Measurements from ENCODE around the gene CDC45. TPM values are rescaled to one million over a fixed set of nuclear protein-coding genes. Genes with fewer than 3 reads are reported as not detected.

CDC45 gene
- total and polyA plus RNA-seq, 2 donors from 2014 or later, result 0.32 to 1.1 TPM

GRCh38 chr22:19478045-19478900 is 1.4 kb upstream of the CDC45 start:
- Histone ChIP-seq H3K4me3 (ENCODE audit: low read length in 3 of 3) (peak overlapping the region; percentile 54 to 98 (median 91)), H3K27ac (ENCODE audit: low read depth in 2 of 2, low read length in 2 of 2) (peak overlapping the region; percentile 94 to 98), H3K9ac (ENCODE audit: low read length in 3 of 3) (peak overlapping the region; percentile 49 to 75 (median 72)), H3K27me3 (ENCODE audit: control insufficient read depth, insufficient read depth, low read length) (no peaks in the 10 kb centered on the region), H3K4me1 (ENCODE audit: control insufficient read depth in 2 of 3, insufficient read depth in 2 of 3, low read depth in 1 of 3, low read length in 3 of 3) (peaks cover 0 to 4% (median 4%) of the 10 kb centered on the region in 3 donors), H3K36me3 (ENCODE audit: control insufficient read depth in 2 of 3, insufficient read depth in 3 of 3, low read length in 3 of 3) (peaks cover 0 to 9% (median 4%) of the 10 kb centered on the region in 3 donors), H3K9me3 (ENCODE audit: control insufficient read depth in 2 of 3, insufficient read depth in 1 of 3, low read length in 3 of 3) (no peaks in the 10 kb centered on the region)
- intact Hi-C loops (cut with DNase I), result no loop called here
- DNase-seq (peak in 1 of 5 donors; percentile 10), FAIRE-seq (no peak)
- no peak for TF ChIP-seq CTCF (IDR thresholded peaks at IDR 0.05; ENCODE audit: borderline replicate concordance, extremely low read depth, insufficient read depth)

- Histone ChIP-seq H3K36me3 (ENCODE audit: control insufficient read depth in 2 of 3, insufficient read depth in 3 of 3, low read length in 3 of 3) (peaks cover 0 to 9% (median 3%) of the 10 kb centered on the region in 3 donors), H3K9ac (ENCODE audit: low read length in 3 of 3) (peak within 1 kb of the TSS; percentile 72 to 78 (median 75)), H3K27ac (ENCODE audit: low read depth in 2 of 2, low read length in 2 of 2) (peak within 1 kb of the TSS; percentile 94 to 98), H3K9me3 (ENCODE audit: control insufficient read depth in 2 of 3, insufficient read depth in 1 of 3, low read length in 3 of 3) (no peaks in the 10 kb centered on the region), H3K4me3 (ENCODE audit: low read length in 3 of 3) (peak within 1 kb of the TSS; percentile 85 to 98 (median 91)), H3K27me3 (ENCODE audit: control insufficient read depth, insufficient read depth, low read length) (no peaks in the 10 kb centered on the region), H3K4me1 (ENCODE audit: control insufficient read depth in 2 of 3, insufficient read depth in 2 of 3, low read depth in 1 of 3, low read length in 3 of 3) (peaks cover 0 to 4% (median 4%) of the 10 kb centered on the region in 3 donors)
- no peak for TF ChIP-seq CTCF (IDR thresholded peaks at IDR 0.05; ENCODE audit: borderline replicate concordance, extremely low read depth, insufficient read depth)
- FAIRE-seq, result no peak
- intact Hi-C loops (cut with DNase I), result no loop called here
- DNase-seq, result peak; percentile 91 to 94 (median 94)
Measured at GRCh38 chr22:19478901-19479354, 792 bp upstream of the CDC45 start, which contains the start of gene UFD1. Gene UFD1 (minus strand): TSS chr22:19479193. CDS start chr22:19479085, 108 bp downstream.

GRCh38 chr22:19480173-19480568 is 451 bp downstream of the CDC45 start:
- no peak for TF ChIP-seq CTCF (IDR thresholded peaks at IDR 0.05; ENCODE audit: borderline replicate concordance, extremely low read depth, insufficient read depth)
- Histone ChIP-seq H3K27me3 (ENCODE audit: control insufficient read depth, insufficient read depth, low read length) (no peaks in the 10 kb centered on the region), H3K4me1 (ENCODE audit: control insufficient read depth in 2 of 3, insufficient read depth in 2 of 3, low read depth in 1 of 3, low read length in 3 of 3) (peaks cover 0 to 4% (median 4%) of the 10 kb centered on the region in 3 donors), H3K9ac (ENCODE audit: low read length in 3 of 3) (peak overlapping the region in 1 of 3 donors; percentile 16), H3K4me3 (ENCODE audit: low read length in 3 of 3) (peak overlapping the region; percentile 10 to 98 (median 45)), H3K27ac (ENCODE audit: low read depth in 2 of 2, low read length in 2 of 2) (no peak overlapping the region), H3K36me3 (ENCODE audit: control insufficient read depth in 2 of 3, insufficient read depth in 3 of 3, low read length in 3 of 3) (peaks cover 0 to 5% (median 0%) of the 10 kb centered on the region in 3 donors), H3K9me3 (ENCODE audit: control insufficient read depth in 2 of 3, insufficient read depth in 1 of 3, low read length in 3 of 3) (no peaks in the 10 kb centered on the region)
- no peak for FAIRE-seq
- DNase-seq, result no peak
- intact Hi-C loops (cut with DNase I), result no loop called here

Data from kidney (tissue), 14 donors.